IMR-90 (cell line): ENCODE data around the gene SPTLC2. TPM values are rescaled to one million over a fixed set of nuclear protein-coding genes. Genes with fewer than 3 reads are reported as not detected.

ENCODE experiments used
- ATAC-seq: fragments of 200-7000 bp; cut with Tn5 transposase; 2 replicates; pipeline ENCODE4 v1.9.1; 2020; ENCODE audit warnings: low read depth, mild to moderate bottlenecking, moderate library complexity
- BruUV-seq: library from RNA; stranded (reverse); fragments of 400-500 nt; replicated peaks from 2 replicates; lab custom pipeline; 2021; lab: Mats Ljungman, UMichigan
- CTCF ChIA-PET: fragments of 300-600 bp; formaldehyde crosslinking; extraction: SDS; loops from one replicate; lab custom pipeline; 2021; ENCODE audit warnings: antibody characterized with exemption; lab: Yijun Ruan, JAX
- POLR2A ChIA-PET: fragments of 300-600 bp; sonication (Branson Sonifier 250); formaldehyde crosslinking; loops from one replicate; lab custom pipeline; 2022; ENCODE audit warnings: antibody characterized with exemption; ENCODE audit not compliant: unreplicated experiment; lab: Charles Lee
- DNase-seq: peaks from one replicate; pipeline ENCODE4 v3.0.0; 2013
- H2AFZ ChIP-seq: replicated peaks from 2 replicates; pipeline ENCODE3; 2013; ENCODE audit warnings: low read length, mild to moderate bottlenecking; ENCODE audit not compliant: poor library complexity
- H2AK5ac ChIP-seq: 2 replicates; pipeline ENCODE4 v1.6.1; 2013; ENCODE audit warnings: low read depth, low read length, inconsistent platforms
- H2AK9ac ChIP-seq: replicated peaks from 2 replicates; pipeline ENCODE3; 2013; ENCODE audit warnings: mild to moderate bottlenecking, low read depth, low read length, moderate library complexity; ENCODE audit not compliant: poor library complexity
- H2BK120ac ChIP-seq: 2 replicates; pipeline ENCODE4 v1.6.1; 2013; ENCODE audit warnings: low read depth, low read length, inconsistent platforms
- H2BK15ac ChIP-seq: 3 replicates; pipeline ENCODE4 v1.6.1; 2013; ENCODE audit warnings: low read depth, low read length, inconsistent platforms
- H2BK20ac ChIP-seq: 2 replicates; pipeline ENCODE4 v1.6.1; 2013; ENCODE audit warnings: low read depth, mild to moderate bottlenecking, inconsistent platforms, low read length, moderate library complexity
- H2BK5ac ChIP-seq: 2 replicates; pipeline ENCODE4 v1.6.1; 2013; ENCODE audit warnings: mild to moderate bottlenecking, low read depth, low read length, inconsistent platforms; ENCODE audit not compliant: poor library complexity, severe bottlenecking
- H3K14ac ChIP-seq: replicated peaks from 2 replicates; pipeline ENCODE4 v1.6.1; 2013; ENCODE audit warnings: low read depth, low read length, inconsistent platforms
- H3K18ac ChIP-seq: 2 replicates; pipeline ENCODE4 v1.6.1; 2013; ENCODE audit warnings: low read depth, low read length, control low read depth
- H3K23ac ChIP-seq: 2 replicates; pipeline ENCODE4 v1.6.1; 2013; ENCODE audit warnings: low read depth, low read length, inconsistent platforms
- H3K27ac ChIP-seq: 2 replicates; pipeline ENCODE4 v1.5.1; 2013; ENCODE audit warnings: mild to moderate bottlenecking, control low read depth, low read length; ENCODE audit not compliant: insufficient read depth
- H3K27me3 ChIP-seq: 2 replicates; pipeline ENCODE4 v1.6.1; 2013; ENCODE audit warnings: low read length; ENCODE audit not compliant: control insufficient read depth, insufficient read depth
- H3K36me3 ChIP-seq: 2 replicates; pipeline ENCODE4 v1.6.1; 2013; ENCODE audit warnings: low read length, mixed read lengths; ENCODE audit not compliant: control insufficient read depth, insufficient read depth
- H3K4ac ChIP-seq: 2 replicates; pipeline ENCODE4 v1.6.1; 2013; ENCODE audit warnings: low read depth, low read length, inconsistent platforms
- H3K4me1 ChIP-seq: 2 replicates; pipeline ENCODE4 v1.6.1; 2013; ENCODE audit warnings: low read length, mixed read lengths; ENCODE audit not compliant: control insufficient read depth, insufficient read depth
- H3K4me2 ChIP-seq: 2 replicates; pipeline ENCODE4 v1.6.1; 2013; ENCODE audit warnings: low read depth, mild to moderate bottlenecking, control low read depth, low read length, moderate library complexity
- H3K4me3 ChIP-seq: 2 replicates; pipeline ENCODE4 v1.5.1; 2013; ENCODE audit warnings: low read depth, mild to moderate bottlenecking, control low read depth, low read length, moderate library complexity; ENCODE audit not compliant: insufficient read depth
- H3K56ac ChIP-seq: 2 replicates; pipeline ENCODE4 v1.6.1; 2013; ENCODE audit warnings: low read length, inconsistent platforms; ENCODE audit not compliant: insufficient read depth; ENCODE audit errors: extremely low read depth
- H3K79me1 ChIP-seq, 2 experiments: 2 replicates each; pipeline ENCODE4 v1.6.1; 2013; ENCODE audit warnings: low read length in 2 of 2, inconsistent platforms in 1 of 2, low read depth in 1 of 2
- H3K9ac ChIP-seq: 2 replicates; pipeline ENCODE4 v1.6.1; 2013; ENCODE audit warnings: low read depth, low read length, control low read depth
- H3K9me1 ChIP-seq: 2 replicates; pipeline ENCODE4 v1.6.1; 2013; ENCODE audit warnings: low read length, inconsistent platforms; ENCODE audit not compliant: insufficient read depth
- H3K9me3 ChIP-seq: 2 replicates; pipeline ENCODE4 v1.6.1; 2013; ENCODE audit warnings: low read length; ENCODE audit not compliant: control insufficient read depth, insufficient read depth
- H4K20me1 ChIP-seq: 2 replicates; pipeline ENCODE4 v1.6.1; 2013; ENCODE audit warnings: low read length, inconsistent platforms; ENCODE audit not compliant: insufficient read depth
- H4K5ac ChIP-seq: 2 replicates; pipeline ENCODE4 v1.6.1; 2013; ENCODE audit warnings: mild to moderate bottlenecking, low read depth, low read length, control low read depth
- H4K8ac ChIP-seq, 2 experiments: 2 replicates each; pipeline ENCODE4 v1.6.1; 2013; ENCODE audit warnings: low read depth in 2 of 2, low read length in 2 of 2, control low read depth in 1 of 2, inconsistent platforms in 1 of 2
- H4K91ac ChIP-seq: 2 replicates; pipeline ENCODE4 v1.6.1; 2013; ENCODE audit warnings: low read depth, low read length, inconsistent platforms; ENCODE audit not compliant: insufficient read depth
- BHLHE40 ChIP-seq: fragments of 150-350 bp; IDR thresholded peaks from 2 replicates; pipeline ENCODE4 v1.6.1; 2016; ENCODE audit warnings: mild to moderate bottlenecking, low read depth, low read length
- MXI1 ChIP-seq: IDR thresholded peaks from 2 replicates; pipeline ENCODE4 v1.6.1; 2012; ENCODE audit warnings: low read depth, mild to moderate bottlenecking, low read length, moderate library complexity, borderline replicate concordance
- RCOR1 ChIP-seq: IDR thresholded peaks from 2 replicates; pipeline ENCODE4 v1.6.1; 2012; ENCODE audit warnings: mild to moderate bottlenecking, low read length, improper control_type of control experiment; ENCODE audit not compliant: insufficient replicate concordance
- WGBS, 2 experiments: methylation state at CpG; one replicate each; pipeline versions ENCODE4 v1.1.5 to v1.1.7; 2013; ENCODE audit warnings: missing lambda C conversion rate in 2 of 2; ENCODE audit not compliant: insufficient read length in 1 of 2; ENCODE audit errors: extremely low coverage in 2 of 2; 5-methylcytosine and 5-hydroxymethylcytosine counted together
- dilution Hi-C: fragments of 300-500 bp; cut with HindIII; formaldehyde crosslinking; loops from one replicate; pipeline ENCODE4 v1.14.3; 2018; ENCODE audit warnings: low sequenced_read_pairs; ENCODE audit not compliant: unreplicated experiment
- in situ Hi-C: fragments of 300-500 bp; cut with MboI; formaldehyde crosslinking; loops from 3 replicates; pipeline ENCODE4 v1.14.3; 2019; ENCODE audit warnings: low sequenced_read_pairs, inconsistent platforms, mixed read lengths
- intact Hi-C: fragments of 100-400 bp; cut with micrococcal nuclease; formaldehyde crosslinking; loops from 2 replicates; pipeline ENCODE4 v1.10.0; 2022
- polyA plus RNA-seq, 3 experiments: library from polyadenylated mRNA; depleted of rRNA; stranded (reverse); fragments of >200 nt; gene quantifications; 2 replicates each; pipeline ENCODE4 v1.2.3, GENCODE V29; 2012; ENCODE audit warnings: low replicate concordance in 1 of 3
- total RNA-seq: library from RNA; depleted of rRNA; stranded (reverse); fragments of >200 nt; gene quantifications from 2 replicates; pipeline ENCODE4 v1.2.3, GENCODE V29; 2012

Gene SPTLC2
- total and polyA plus RNA-seq, 2 of the 4 experiments (the other 2 are of a cell fraction): 22.6 to 68.3 TPM

DNA sequence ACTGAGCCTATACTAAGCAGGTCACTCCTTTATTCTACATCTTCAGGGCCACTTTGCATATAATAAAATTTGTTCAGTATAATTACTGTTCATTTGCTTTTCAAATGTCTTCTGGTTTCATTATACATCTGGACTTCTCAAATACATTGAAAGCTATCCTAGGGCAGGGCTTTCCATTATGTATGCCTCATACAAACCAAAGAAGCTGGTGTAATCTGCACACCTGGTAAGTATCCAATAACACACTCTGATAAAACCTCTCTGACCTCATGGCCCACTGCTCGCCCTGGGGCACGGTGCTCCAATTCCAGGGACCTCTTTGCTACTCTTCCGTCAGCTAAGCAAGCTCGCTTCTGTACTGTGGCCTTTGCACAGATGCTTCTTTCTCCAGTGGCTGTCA lies 95.9 kb downstream of the SPTLC2 start:
- Histone ChIP-seq H3K36me3 (peaks cover 25% of the 10 kb centered on the region), H2AK5ac (no peak overlapping the region), H3K9me3 (no peaks in the 10 kb centered on the region), H3K4ac (no peak overlapping the region), H4K91ac (no peak overlapping the region), H3K4me1 (peaks cover 3% of the 10 kb centered on the region; the same call in 1 of the 2 replicates), H3K4me3 (no peak overlapping the region), H3K23ac (no peak overlapping the region), H3K79me1 (peaks cover 18 to 19% of the 10 kb centered on the region in 2 experiments), H2AFZ (no peak overlapping the region), H2BK20ac (no peak overlapping the region), H4K5ac (no peak overlapping the region), H3K14ac (no peak overlapping the region), H3K27me3 (no peaks in the 10 kb centered on the region), H3K9me1 (peaks cover 3% of the 10 kb centered on the region; the same call in 1 of the 2 replicates), H2AK9ac (no peak overlapping the region), H3K18ac (no peak overlapping the region), H2BK15ac (no peak overlapping the region), H3K27ac (no peak overlapping the region), H2BK5ac (no peak overlapping the region), H4K20me1 (peaks cover 3% of the 10 kb centered on the region; the same call in 1 of the 2 replicates), H3K56ac (no peak overlapping the region), H4K8ac (no peak overlapping the region), H2BK120ac (no peak overlapping the region), H3K4me2 (no peak overlapping the region), H3K9ac (no peak overlapping the region)
- ChIA-PET POLR2A (no interaction called here), CTCF (interaction anchor here (0.6 kb wide), 1 partner anchor 226 kb away, joined by 7 read pairs; no protein-coding TSS in a partner anchor)
- TF ChIP-seq MXI1 (no peak), BHLHE40 (no peak), RCOR1 (no peak)
- ATAC-seq (no peak), DNase-seq (no peak)
- dilution Hi-C loops (no loop called here), intact Hi-C loops (no loop called here), in situ Hi-C loops (no loop called here)
- WGBS, 2 experiments: 59% methylated on average over 4 of the region's 4 CpGs; no CpG with 5 or more reads in 1 of the 2 experiments
- no TSS peak for BruUV-seq
